Keratinocyte (primary cell): ENCODE results near the gene MARCHF9. TPM values are rescaled to one million over a fixed set of nuclear protein-coding genes. Genes with fewer than 3 reads are reported as not detected.

Experiments
- DNase-seq: peaks from one replicate; pipeline ENCODE4 v3.0.0-alpha.2; 2011; ENCODE audit warnings: low read depth, missing footprints, low spot score
- FAIRE-seq: peaks from 2 replicates; lab custom pipeline; 2011; peaks lifted over from hg19 to GRCh38; lab: Jason Lieb, UNC
- H2AFZ ChIP-seq: 2 replicates; pipeline ENCODE4 v1.6.0; 2012; ENCODE audit warnings: low read length, control low read depth, inconsistent platforms; ENCODE audit not compliant: control insufficient read depth
- H3K27ac ChIP-seq: 2 replicates; pipeline ENCODE4 v1.5.1; 2011; ENCODE audit warnings: low read length; ENCODE audit not compliant: control insufficient read depth, insufficient read depth
- H3K27me3 ChIP-seq: 3 replicates; pipeline ENCODE4 v1.6.0; 2011; ENCODE audit warnings: low read length; ENCODE audit not compliant: control insufficient read depth, insufficient read depth; ENCODE audit errors: extremely low read depth
- H3K36me3 ChIP-seq, 2 experiments: 2 replicates in 1 of 2; 3 replicates in 1 of 2; pipeline ENCODE4 v1.5.1; 2011; ENCODE audit warnings: low read length in 2 of 2, mild to moderate bottlenecking in 1 of 2; ENCODE audit not compliant: control insufficient read depth in 2 of 2, insufficient read depth in 2 of 2; ENCODE audit errors: extremely low read depth in 1 of 2
- H3K4me1 ChIP-seq: 3 replicates; pipeline ENCODE4 v1.5.1; 2011; ENCODE audit warnings: low read length; ENCODE audit not compliant: control insufficient read depth, insufficient read depth; ENCODE audit errors: extremely low read depth
- H3K4me2 ChIP-seq: 3 replicates; pipeline ENCODE4 v1.6.0; 2011; ENCODE audit warnings: low read depth, low read length; ENCODE audit not compliant: control insufficient read depth, insufficient read depth; ENCODE audit errors: extremely low read depth
- H3K4me3 ChIP-seq, 3 experiments: fragments of 200-600 bp in 1 of 3; sonication (generic) in 1 of 3; 2 replicates in 2 of 3; 3 replicates in 1 of 3; pipeline ENCODE4 v1.5.1; 2011 to 2016; ENCODE audit warnings: low read length in 3 of 3, mild to moderate bottlenecking in 3 of 3, control low read depth in 2 of 3, inconsistent platforms in 1 of 3, low read depth in 1 of 3, mixed read lengths in 1 of 3, mixed run types in 1 of 3, moderate library complexity in 1 of 3; ENCODE audit not compliant: control insufficient read depth in 2 of 3, insufficient read depth in 2 of 3; ENCODE audit errors: extremely low read depth in 1 of 3
- H3K79me2 ChIP-seq: 2 replicates; pipeline ENCODE4 v1.6.0; 2012; ENCODE audit warnings: low read length; ENCODE audit not compliant: control insufficient read depth, insufficient read depth
- H3K9ac ChIP-seq: 3 replicates; pipeline ENCODE4 v1.6.0; 2011; ENCODE audit warnings: low read length; ENCODE audit not compliant: control insufficient read depth, insufficient read depth; ENCODE audit errors: extremely low read depth
- H3K9me1 ChIP-seq: 3 replicates; pipeline ENCODE4 v1.6.0; 2011; ENCODE audit warnings: low read length; ENCODE audit not compliant: control insufficient read depth, insufficient read depth; ENCODE audit errors: extremely low read depth
- H3K9me3 ChIP-seq: 2 replicates; pipeline ENCODE4 v1.5.1; 2012; ENCODE audit warnings: low read depth, low read length; ENCODE audit not compliant: control insufficient read depth
- H4K20me1 ChIP-seq: 3 replicates; pipeline ENCODE4 v1.6.0; 2011; ENCODE audit warnings: low read length; ENCODE audit not compliant: control insufficient read depth, insufficient read depth; ENCODE audit errors: extremely low read depth
- CTCF ChIP-seq, 3 experiments: IDR thresholded peaks in 1 of 3; conservative IDR thresholded peaks in 1 of 3; optimal IDR thresholded peaks in 1 of 3; 2 replicates in 2 of 3; 3 replicates in 1 of 3; pipeline versions ENCODE3 to v1.5.1; 2011; ENCODE audit warnings: low read length in 3 of 3, mild to moderate bottlenecking in 3 of 3, moderate library complexity in 2 of 3, control low read depth in 1 of 3, inconsistent platforms in 1 of 3; ENCODE audit not compliant: insufficient read depth in 2 of 3; ENCODE audit errors: extremely low read depth in 1 of 3
- EZH2 ChIP-seq: IDR thresholded peaks from one replicate; pipeline ENCODE4 v1.6.1; 2012; ENCODE audit warnings: inconsistent platforms, mild to moderate bottlenecking, low read length, moderate library complexity
- dilution Hi-C: fragments of 300-500 bp; cut with MboI; formaldehyde crosslinking; loops from one replicate; pipeline ENCODE4 v1.7.0; 2020; ENCODE audit warnings: low sequenced_read_pairs; ENCODE audit not compliant: extremely low pct_ligation_motif_present
- polyA plus RNA-seq, 5 experiments: library from polyadenylated mRNA; depleted of rRNA in 3 of 5; stranded (reverse) in 3 of 5; stranded (forward) in 1 of 5; unstranded in 1 of 5; fragments of >200 nt; gene quantifications; 1 replicate in 1 of 5; 2 replicates in 3 of 5; 3 replicates in 1 of 5; pipeline versions ENCODE4 v1.2.1 to v1.2.3, GENCODE V29; 2011 to 2012; ENCODE audit warnings: missing spikeins in 2 of 5, low read depth in 1 of 5, low replicate concordance in 1 of 5

Gene MARCHF9
- polyA plus RNA-seq, 1 donor (not counting 4 experiments of a cell fraction or from before 2014, with no cell fraction given): 10.9 TPM

GRCh38 chr12:57771236-57771872 lies 16.5 kb downstream of the MARCHF9 start:
- DNase-seq (no peak), FAIRE-seq (peak; percentile 59)
- Histone ChIP-seq H3K4me3 (peak overlapping the region; percentile 79 to 96 (median 93)), H3K4me2 (peak overlapping the region; percentile 98), H3K9me1 (no peaks in the 10 kb centered on the region), H3K9me3 (no peaks in the 10 kb centered on the region), H3K27me3 (no peaks in the 10 kb centered on the region), H2AFZ (peak overlapping the region; percentile 98), H4K20me1 (no peaks in the 10 kb centered on the region), H3K9ac (peak overlapping the region; percentile 98), H3K79me2 (peaks cover 52% of the 10 kb centered on the region), H3K36me3 (peaks cover 14 to 20% of the 10 kb centered on the region in 2 experiments), H3K4me1 (peaks cover 23% of the 10 kb centered on the region), H3K27ac (peak overlapping the region; percentile 94)
- dilution Hi-C loops: no loop called here
- TF ChIP-seq CTCF (optimal IDR thresholded peaks at IDR 0.05 in 1 of 3, IDR thresholded peaks at IDR 0.05 in 1 of 3, conservative IDR thresholded peaks at IDR 0.05 in 1 of 3; ENCODE audit: extremely low read depth in 1 of 3, insufficient read depth in 2 of 3, low read length in 3 of 3): no peak
- TF ChIP-seq EZH2: no peak

- peaks cover 46% of the 10 kb centered on the region for H3K79me2 ChIP-seq
- dilution Hi-C loops: no loop called here
- no peaks in the 10 kb centered on the region for H3K27me3 ChIP-seq
- no peaks in the 10 kb centered on the region for H3K9me3 ChIP-seq
- peaks cover 23% of the 10 kb centered on the region for H3K4me1 ChIP-seq
- TF ChIP-seq CTCF (optimal IDR thresholded peaks at IDR 0.05 in 1 of 3, IDR thresholded peaks at IDR 0.05 in 1 of 3, conservative IDR thresholded peaks at IDR 0.05 in 1 of 3; ENCODE audit: extremely low read depth in 1 of 3, insufficient read depth in 2 of 3, low read length in 3 of 3) (no peak), EZH2 (no peak)
- H3K4me3 ChIP-seq: peak within 1 kb of the TSS; percentile 79 to 96 (median 93)
- peak within 1 kb of the TSS; percentile 98 for H3K9ac ChIP-seq
- FAIRE-seq: peak; percentile 48
- no peaks in the 10 kb centered on the region for H3K9me1 ChIP-seq
- H3K27ac ChIP-seq: peak within 1 kb of the TSS; percentile 94
- no peak for DNase-seq
- peak within 1 kb of the TSS; percentile 98 for H3K4me2 ChIP-seq
- H3K36me3 ChIP-seq: peaks cover 14 to 20% of the 10 kb centered on the region in 2 experiments
- H2AFZ ChIP-seq: peak within 1 kb of the TSS; percentile 98
- no peaks in the 10 kb centered on the region for H4K20me1 ChIP-seq
Observed at GRCh38 chr12:57771873-57772428, 17.0 kb downstream of the MARCHF9 start, which contains the start of gene METTL1. Gene METTL1, minus strand, starts transcription at chr12:57772105. Its CDS starts 22 bp downstream, at chr12:57772083.
